BE2C (cell line): ENCODE results near the gene NLRX1.
"Not testable (repeated sequence)": the region's sequence is repeated elsewhere in the genome, so short reads cannot be mapped to it uniquely, and the experiment has no call there.

Source experiments
- DNase-seq: peaks from one replicate; pipeline ENCODE4 v3.0.0-alpha.2; 2020
- H3K27me3 ChIP-seq: fragments of 250-450 bp; sonication (Bioruptor Pico); 2 replicates; pipeline ENCODE4 v1.5.1; 2020; ENCODE audit warnings: mild to moderate bottlenecking
- H3K36me3 ChIP-seq: fragments of 250-450 bp; sonication (Bioruptor Pico); 2 replicates; pipeline ENCODE4 v1.5.1; 2020; ENCODE audit warnings: mild to moderate bottlenecking
- H3K4me1 ChIP-seq: fragments of 250-450 bp; sonication (Bioruptor Pico); 2 replicates; pipeline ENCODE4 v1.5.1; 2020
- H3K4me3 ChIP-seq: 2 replicates; pipeline ENCODE4 v1.5.1; 2011; ENCODE audit warnings: low read depth, low read length
- H3K9me3 ChIP-seq: fragments of 250-450 bp; sonication (Bioruptor Pico); 2 replicates; pipeline ENCODE4 v1.5.1; 2020
- CTCF ChIP-seq: IDR thresholded peaks from 2 replicates; pipeline ENCODE4 v1.5.1; 2012; ENCODE audit warnings: mild to moderate bottlenecking, low read depth, low read length

NLRX1 gene

GRCh38 chr11:119187123-119187892 is 18.8 kb downstream of the NLRX1 start:
- no peak for DNase-seq
- H3K9me3 ChIP-seq: no peaks in the 10 kb centered on the region

GRCh38 chr11:119188067-119188466 is 19.5 kb downstream of the NLRX1 start:
- TF ChIP-seq CTCF: no peak
- no peak for DNase-seq
- peaks cover 11% of the 10 kb centered on the region for H3K4me1 ChIP-seq
- H3K9me3 ChIP-seq: no peaks in the 10 kb centered on the region
- no peaks in the 10 kb centered on the region for H3K27me3 ChIP-seq
- no peaks in the 10 kb centered on the region for H3K36me3 ChIP-seq
- H3K4me3 ChIP-seq: no peak overlapping the region

More at GRCh38 chr11:119187123-119187892, 18.8 kb downstream of the NLRX1 start:
- Histone ChIP-seq H3K36me3 (no peaks in the 10 kb centered on the region), H3K4me1 (peaks cover 11% of the 10 kb centered on the region), H3K4me3 (no peak overlapping the region), H3K27me3 (no peaks in the 10 kb centered on the region)
- TF ChIP-seq CTCF: no peak

DNA sequence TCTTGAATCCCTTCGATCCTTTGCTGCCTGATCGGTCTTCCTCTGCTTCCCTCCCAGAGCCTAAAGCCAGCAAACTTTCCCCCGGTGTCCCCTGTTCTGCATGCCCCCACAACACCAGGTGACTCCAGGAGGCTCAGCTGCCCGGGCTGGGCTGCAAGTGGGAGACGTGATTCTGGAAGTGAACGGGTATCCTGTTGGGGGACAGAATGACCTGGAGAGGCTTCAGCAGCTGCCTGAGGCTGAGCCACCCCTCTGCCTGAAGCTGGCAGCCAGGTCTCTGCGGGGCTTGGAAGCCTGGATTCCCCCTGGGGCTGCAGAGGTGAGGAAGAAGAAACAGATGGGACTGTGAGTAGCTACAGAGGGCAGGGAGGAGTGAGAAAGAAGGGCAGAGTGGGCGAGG is 20.4 kb downstream of the NLRX1 start:
- no peak for DNase-seq
- TF ChIP-seq CTCF: no peak
- Histone ChIP-seq H3K9me3 (no peaks in the 10 kb centered on the region), H3K4me1 (peaks cover 11% of the 10 kb centered on the region), H3K36me3 (no peaks in the 10 kb centered on the region), H3K4me3 (no peak overlapping the region), H3K27me3 (no peaks in the 10 kb centered on the region)

DNA sequence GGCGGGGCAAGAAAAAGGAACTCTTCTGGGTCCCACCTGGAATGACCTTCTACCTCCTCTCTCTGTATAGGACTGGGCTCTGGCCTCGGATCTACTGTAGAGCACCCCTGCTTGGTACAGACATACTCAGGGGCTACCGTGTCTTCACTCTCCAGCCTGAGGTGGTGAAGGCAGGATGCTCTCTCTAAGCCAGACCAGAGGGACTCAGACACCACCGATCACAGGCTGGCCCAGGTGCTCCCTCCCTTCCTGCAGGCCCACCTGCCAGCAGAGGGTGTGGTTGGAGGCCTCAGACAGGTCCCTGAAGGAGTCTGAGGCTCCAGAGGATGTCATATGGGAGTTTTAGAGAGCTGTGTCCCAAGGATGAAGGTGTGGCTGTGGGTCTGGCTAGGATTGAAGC is 20.9 kb downstream of the NLRX1 start:
- Histone ChIP-seq H3K9me3 (no peaks in the 10 kb centered on the region), H3K36me3 (no peaks in the 10 kb centered on the region), H3K4me3 (no peak overlapping the region), H3K27me3 (no peaks in the 10 kb centered on the region), H3K4me1 (peaks cover 11% of the 10 kb centered on the region)
- no peak for DNase-seq
- no peak for TF ChIP-seq CTCF

- Histone ChIP-seq H3K4me3 (no peak overlapping the region), H3K27me3 (no peaks in the 10 kb centered on the region), H3K9me3 (no peaks in the 10 kb centered on the region), H3K4me1 (peaks cover 10% of the 10 kb centered on the region), H3K36me3 (no peaks in the 10 kb centered on the region)
- no peak for TF ChIP-seq CTCF
- DNase-seq: no peak
Measured at GRCh38 chr11:119190531-119190930, 22.0 kb downstream of the NLRX1 start.

- H3K27me3 ChIP-seq, H3K9me3 ChIP-seq, H3K4me1 ChIP-seq, H3K36me3 ChIP-seq, DNase-seq, H3K4me3 ChIP-seq: not testable (repeated sequence)
Measured at GRCh38 chr11:119191265-119191664, 22.7 kb downstream of the NLRX1 start.
